EH (cell line): ENCODE results near the gene CCL5.

Experiments used
- DNase-seq: peaks from one replicate; pipeline ENCODE4 v3.0.0-alpha.2; 2015; ENCODE audit warnings: low read depth

CCL5 gene

DNA sequence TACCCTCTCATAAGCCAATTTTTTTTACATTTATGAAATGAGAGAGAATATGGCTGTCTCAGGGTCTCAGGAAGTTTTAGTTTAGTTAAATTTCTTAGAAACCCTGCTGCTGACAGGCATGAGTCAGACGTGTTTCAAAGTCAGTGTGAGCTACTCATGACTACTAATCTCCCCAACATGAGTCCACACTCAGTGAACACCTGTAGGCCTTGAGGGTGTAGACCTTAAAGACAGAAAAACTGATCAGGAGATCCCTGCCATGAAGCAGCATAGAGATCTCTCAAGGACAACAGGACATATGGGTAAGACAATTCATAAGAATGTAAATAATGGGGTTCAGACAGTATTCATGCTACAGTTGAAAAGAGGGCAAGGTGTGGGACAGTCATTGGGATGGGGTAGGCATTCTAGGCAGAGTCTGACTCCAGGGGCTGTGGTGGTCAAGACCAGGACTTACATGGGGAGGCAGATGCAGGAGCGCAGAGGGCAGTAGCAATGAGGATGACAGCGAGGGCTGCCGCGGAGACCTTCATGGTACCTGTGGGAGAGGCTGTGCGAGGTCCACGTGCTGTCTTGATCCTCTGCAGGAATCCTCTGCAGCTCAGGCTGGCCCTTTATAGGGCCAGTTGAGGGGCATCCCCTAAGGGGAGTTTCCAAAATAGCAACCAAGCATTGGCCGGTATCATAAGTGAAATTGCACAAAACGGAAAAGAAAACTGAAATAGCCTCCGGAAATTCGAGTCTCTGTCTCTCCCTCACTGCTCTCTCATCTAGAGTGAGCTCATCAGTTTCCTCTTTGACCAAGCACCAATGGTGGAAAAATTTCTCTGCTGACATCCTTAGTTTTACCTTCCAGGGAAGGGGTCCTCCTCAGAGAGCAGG is at the start of gene CCL5:
TSS of gene CCL5 (minus strand) at position 588 of the 882 bp plus-strand sequence.
- no peak for DNase-seq

DNA sequence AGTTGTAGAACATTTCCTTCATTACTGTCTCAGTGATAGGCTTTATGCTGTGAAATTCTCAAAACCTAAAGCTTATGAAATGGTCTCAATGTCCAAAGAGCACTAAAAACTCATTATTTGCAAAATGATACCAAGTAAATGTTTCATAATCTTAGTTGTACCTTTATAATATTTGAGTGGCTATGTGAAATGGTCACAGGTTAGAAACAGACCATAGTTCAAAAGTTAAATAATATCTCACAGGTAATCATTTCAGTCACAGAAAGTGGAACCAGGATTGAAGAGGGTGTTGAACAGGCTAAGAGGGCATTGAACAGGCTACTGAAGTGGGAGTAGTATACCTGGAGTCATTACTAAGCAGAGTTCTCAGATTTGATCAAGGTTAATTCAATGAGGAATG is 47.6 kb upstream of the CCL5 start:
- no peak for DNase-seq

DNA sequence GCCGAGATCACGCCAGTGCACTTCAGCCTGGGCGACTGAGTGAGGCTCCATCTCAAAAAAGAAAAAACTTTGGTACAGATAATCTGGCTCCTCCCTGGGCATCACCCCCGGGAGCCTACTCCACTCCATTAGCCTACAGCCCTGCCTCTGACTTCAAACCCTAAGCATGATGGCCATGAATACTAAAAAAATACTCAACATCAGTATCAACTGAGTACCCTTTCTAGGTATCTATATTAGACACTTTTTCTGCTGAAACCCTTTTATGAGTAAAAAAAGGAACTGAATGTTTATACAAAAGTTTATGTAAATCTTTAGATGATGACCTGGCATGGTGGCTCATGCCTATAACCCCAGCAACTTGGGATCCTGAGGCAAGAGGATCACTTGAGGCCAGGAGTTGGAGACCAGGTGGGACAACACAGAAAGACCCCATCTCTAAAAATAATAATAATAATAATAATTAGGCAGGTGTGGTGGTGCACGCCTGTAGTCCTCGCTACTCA is 43.5 kb upstream of the CCL5 start:
- no peak for DNase-seq

DNA sequence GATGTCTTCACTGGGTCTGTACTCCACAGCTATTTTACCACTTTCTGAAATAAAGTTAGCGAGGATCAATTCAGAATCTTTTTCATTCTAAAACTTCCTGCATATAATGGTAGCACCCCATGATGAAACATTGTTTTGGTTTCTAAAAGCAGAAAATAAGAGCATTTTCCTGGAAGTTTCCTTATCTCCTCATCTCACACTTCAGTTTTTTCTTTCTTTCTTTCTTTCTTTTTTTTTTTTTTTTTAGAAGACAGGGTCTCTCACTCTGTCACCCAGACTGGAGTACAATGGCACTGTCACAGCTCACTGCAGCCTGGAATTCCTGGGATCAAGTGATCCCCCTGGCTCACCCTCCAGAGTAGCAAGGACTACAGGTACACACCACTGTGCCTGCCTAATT is 40.1 kb upstream of the CCL5 start:
- DNase-seq, result no peak

DNA sequence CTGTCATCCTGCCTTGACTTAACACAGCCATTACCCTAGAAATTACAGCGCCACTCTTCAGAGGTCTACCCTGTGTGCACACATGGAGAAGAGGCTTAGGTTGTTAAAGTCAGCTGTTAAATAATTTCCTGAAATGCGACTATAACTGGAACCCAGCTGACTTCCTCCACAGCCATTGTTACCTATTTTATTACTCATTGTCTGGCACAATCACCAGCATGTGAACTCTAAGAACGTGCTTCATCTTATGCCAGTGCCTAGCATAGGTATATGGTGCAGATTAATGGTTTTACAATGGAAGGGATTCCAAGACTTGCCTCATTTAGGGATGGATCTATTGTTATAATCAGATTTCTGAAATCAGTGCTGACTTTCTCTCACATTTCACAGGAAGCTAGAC is 38.5 kb upstream of the CCL5 start:
- DNase-seq, result no peak

DNA sequence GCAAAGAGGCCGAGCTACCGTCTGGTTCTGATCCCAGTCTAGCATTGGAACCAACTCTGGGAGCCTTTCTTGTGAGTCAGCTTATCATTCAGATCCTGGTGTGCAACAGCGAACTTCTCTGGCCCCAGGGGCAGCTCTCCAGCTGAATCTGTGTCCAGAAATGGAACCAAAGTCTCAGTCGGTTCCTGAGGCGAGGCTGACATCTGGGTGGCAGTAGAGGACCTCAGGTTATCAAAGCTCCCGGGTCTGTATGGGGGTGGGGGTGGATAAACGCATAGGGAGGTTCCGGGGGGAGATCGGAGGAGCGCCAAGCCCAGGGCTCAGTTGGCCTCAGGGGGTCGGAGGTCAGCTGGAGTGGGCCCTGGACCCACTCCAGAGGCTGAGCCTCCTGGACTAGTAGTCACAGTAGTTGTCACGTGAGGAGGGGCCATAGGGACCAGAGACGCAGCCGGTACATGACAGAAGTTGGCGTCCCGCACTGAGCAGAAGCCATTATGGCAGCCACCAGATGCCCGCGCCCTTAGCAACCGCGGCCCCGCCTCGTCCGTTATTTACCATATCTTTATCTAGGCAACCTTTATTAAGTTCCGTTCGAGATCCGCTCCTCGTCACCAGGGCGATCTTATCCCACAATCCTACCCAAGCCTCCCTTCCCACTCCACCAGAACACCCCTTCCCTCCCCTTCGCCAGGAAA is 37.5 kb upstream of the CCL5 start:
- no peak for DNase-seq

DNA sequence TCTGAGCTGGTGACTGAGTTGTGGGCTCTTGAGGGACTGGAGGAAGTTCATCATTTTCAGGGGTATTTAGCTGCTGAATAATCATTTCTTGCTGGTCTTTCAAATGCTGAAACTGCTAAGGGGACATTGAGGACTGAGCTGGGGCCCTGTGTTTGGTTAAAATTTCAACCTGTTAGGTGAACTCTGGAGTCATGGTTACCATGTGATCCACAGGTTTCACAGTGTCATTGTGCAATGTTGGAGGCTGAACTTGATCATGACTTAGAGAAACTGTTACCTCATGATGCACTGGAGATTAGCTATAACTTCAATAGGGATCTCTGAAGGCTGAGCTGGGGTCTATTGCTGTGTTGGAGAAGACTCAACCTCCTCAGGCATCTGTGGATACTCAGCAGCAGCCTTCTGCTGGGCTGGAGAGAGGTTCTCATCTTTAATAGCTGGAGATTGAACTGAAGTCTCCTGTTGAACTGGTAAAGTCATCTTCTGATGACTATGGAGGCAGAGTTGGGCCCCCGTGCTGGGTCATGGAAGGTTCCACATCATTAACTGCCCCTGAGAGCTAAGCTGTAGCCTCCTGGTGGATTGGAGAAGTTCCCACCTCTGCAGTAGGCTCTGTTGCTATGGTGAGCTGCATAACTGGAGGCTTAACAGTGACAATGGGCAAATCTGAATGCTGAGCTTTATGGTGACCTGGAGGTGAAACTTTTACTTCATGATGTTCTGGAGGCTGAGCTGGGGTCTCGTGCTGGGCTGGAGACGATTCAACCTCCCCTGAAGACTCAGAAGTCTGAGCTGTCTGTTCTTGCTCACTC is 35.2 kb upstream of the CCL5 start:
- no peak for DNase-seq

DNA sequence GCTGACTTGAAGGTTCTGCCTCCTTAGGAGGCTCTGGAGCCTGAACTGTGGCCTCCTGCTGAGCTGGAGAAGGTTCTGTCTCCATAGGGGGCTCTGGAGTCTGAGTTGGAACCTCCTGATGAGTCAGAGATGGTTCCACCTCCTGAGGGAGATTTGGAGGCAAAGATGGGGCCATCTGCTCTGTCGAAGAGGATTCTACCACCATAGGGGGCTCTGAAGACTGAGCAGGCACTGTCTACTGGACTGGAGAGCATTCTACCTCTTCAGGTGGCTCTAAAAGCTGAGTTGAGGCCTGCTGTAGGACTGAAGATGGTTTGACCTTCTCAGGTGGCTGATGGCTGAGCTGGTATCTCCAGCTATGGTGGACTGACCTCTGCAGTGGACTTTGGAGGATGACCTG is 34.2 kb upstream of the CCL5 start:
- no peak for DNase-seq

DNA sequence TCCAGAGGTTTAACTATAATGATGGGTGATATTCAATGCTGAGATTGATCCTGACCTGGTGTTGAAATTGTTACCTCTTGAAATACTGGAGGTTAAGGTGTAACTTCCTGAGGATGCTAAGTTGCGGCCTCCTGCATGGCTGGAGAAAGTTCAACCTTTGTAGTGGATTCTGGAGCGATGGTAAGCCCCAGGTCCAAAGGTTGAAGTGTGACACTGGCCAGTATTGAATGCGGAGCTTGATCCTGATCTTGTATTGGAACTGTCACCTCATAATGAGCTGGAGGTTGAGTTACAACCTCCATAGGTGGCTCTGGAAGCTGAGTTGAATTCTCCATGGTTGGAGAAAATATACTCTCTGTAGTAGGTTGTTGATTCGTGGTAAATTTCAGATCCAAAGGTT is 33.4 kb upstream of the CCL5 start:
- no peak for DNase-seq

DNA sequence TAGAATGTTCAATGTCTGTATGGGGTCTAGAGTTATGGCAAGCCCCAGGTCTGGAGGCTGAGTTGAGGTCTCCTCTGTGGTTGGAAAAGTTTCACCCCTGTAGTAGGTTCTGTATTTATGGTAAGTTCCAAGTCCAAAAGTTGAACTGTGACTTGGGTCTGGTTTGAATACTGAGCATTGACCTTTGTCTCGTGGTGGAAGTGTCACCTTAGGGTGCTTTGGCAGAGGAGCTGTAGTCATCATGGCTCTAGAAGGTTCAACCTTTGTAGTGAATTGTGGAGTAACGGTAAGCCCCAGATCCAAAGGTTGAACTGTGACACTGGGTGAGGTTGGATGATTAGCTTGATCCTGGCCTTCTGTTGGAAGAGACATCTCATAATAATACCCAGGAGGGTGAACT is 32.8 kb upstream of the CCL5 start:
- DNase-seq, result no peak

DNA sequence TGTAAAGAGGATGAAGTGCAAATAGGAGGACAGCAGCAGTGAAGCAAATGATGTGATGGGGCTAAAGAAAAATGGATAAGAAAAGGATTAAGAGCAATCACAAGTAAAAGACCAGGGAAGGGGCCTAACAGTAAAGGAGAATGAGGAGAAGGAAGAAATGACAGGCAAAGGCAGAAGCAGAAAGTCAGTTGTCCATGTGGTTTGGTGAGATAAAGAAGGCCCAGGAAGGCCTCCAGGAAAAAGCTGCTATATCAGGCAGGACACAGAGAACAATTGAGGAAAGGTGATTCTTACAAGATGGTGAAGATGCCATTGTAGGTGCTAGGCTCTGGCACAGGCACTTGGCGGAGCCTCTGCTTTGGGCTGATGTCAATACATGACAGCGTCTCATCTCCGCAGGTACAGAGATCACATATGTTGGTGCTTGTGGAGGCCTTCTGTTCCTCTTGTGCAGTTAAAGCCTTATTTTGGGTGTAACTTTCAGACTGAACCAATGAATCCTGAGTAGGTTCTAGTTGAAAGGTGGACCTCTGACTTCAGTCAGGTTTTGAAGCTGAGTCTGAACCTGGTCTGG is 32.3 kb upstream of the CCL5 start:
- no peak for DNase-seq

DNA sequence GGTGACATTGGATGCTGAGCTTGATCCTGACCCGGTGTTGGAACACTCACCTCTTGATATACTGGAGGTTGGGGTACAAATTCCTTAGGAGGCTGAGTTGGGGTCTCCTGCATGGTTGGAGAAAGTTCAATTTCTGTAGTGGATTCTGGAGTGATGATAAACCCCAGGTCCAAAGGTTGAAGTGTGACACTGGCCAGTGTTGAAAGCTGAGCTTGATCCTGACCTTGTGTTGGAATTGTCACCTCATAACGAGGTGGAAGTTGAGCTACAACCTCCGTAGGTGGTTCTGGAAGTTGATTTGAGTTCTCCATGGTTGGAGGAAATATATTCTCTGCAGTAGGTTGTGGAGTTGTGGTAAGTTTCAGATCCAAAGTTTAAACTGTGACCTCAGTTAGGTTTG is 29.2 kb upstream of the CCL5 start:
- no peak for DNase-seq

DNA sequence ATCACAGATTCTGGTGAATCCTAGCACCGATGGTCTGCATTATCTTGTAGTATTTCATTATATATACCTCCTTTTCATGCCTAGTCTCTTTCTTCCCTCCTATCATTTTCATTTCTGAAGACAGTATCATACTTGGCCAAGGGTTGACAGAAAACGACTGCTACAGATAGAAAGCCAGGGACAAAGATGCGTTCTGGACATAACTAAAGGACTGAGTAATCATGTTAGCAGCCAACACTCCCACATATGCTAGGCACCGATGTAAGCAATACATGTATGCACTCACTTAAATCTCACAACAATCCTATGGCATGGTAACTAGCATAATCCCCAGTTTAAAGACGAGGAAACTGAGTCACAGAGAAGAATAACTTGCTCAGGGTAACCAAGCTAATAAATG is 27.5 kb upstream of the CCL5 start:
- DNase-seq, result peak; percentile 36

DNA sequence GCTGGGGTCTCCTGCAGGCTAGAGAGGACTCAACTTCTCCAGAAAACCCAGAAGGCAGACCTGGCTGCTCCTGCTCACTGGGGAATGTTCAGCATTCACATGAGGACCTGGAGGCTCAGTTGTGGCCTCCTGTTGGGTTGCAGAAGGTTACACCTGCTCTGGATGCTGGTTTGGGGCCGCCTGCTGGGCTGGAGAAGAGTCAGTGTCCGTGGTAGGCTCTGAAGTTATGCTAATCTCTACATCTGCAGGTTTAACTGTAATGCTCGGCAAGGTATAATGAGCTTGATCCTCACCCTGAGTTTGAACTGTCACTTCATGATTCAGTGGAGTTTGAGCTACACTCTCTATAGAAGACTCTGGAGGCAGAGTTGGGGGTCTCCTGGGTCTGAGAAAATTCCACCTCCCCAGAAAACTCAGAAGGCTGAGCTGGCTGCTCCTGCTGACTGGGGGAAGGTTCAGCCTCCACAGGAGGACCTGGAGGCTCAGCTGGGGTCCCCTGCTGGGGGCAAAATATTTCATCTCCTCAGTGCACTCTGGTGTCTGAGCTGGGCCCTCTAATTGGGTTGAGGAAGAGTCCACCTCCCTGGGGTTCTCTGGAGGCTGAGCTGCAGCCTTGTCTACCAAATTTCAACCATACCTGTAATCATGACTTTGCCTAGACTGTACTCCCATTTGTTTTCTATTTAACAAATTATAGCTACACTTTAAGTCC is 26.9 kb upstream of the CCL5 start:
- DNase-seq, result no peak

DNA sequence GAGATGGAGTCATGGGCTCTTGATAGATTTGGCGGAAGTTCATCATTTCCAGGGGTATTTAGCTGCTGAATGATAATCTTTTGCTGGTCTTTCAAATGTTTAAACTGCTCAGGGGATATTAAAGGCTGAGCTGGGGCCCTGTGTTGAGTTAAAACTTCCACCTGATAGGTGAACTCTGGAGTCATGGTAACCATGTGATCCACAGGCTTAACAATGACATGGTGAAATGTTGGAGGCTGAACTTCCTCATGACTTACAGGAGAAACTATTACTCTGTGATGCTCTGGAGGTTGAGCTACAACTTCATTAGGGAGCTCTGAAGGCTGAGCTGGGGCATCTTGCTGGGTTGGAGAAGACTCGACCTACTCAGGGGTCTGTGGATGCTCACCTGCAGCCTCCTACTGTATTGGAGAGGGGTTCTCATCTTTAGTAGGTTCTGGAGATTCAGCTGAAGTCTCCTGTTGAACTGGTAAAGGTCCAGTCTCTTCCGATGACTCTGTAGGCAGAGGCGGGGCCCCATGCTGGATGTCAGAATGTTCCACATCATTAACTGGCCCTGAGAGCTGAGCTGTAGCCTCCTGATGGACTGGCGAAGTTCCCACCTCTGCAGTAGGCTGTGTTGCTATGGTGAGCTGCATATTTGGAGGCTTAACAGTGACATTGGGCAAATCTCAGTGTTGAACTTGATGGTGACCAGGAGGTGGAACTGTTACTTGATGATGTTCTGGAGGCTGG is 26.2 kb upstream of the CCL5 start:
- DNase-seq, result peak; percentile 63

DNA sequence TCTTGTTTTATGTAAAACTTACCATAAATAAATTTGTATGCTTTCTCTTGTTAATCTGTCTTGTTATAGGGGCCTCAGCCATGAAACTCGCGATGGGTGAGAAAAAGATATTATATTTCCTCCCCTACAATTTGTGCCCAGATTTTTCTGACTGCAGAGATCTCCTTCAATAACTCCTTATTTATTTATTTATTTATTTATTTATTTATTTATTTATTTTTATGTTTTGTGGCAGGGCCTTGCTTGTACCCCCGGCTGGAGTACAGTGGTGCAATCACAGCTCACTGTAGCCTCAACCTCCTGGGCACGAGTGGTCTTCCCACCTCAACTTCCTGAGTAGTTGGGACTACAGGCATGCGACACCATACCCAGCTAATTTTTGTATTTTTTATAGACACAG is 23.3 kb upstream of the CCL5 start:
- no peak for DNase-seq

DNA sequence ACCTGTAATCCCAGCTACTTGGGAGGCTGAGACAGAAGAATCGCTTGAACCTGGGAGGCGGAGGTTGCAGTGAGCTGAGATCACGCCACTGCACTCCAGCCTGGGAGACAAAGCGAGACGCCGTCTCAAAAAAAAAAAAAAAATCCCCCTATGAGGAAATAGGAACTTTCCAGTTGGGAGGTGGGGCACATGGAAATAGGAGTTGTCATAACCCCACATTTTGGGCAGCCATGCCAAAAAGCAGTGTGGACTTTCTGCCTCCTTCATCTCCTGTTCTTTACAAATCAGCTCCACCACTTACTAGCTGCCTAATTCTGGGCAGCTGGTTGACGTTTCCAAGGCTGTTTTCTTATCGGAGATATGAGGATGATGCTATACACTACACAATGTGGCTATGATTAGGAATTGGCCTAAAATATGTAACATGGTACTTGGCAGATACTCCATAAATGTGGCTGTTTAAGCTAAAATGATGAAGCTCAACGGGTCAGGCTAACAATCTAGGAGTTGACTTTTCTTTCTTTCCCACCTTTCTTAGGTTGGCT is 21.5 kb upstream of the CCL5 start:
- no peak for DNase-seq

DNA sequence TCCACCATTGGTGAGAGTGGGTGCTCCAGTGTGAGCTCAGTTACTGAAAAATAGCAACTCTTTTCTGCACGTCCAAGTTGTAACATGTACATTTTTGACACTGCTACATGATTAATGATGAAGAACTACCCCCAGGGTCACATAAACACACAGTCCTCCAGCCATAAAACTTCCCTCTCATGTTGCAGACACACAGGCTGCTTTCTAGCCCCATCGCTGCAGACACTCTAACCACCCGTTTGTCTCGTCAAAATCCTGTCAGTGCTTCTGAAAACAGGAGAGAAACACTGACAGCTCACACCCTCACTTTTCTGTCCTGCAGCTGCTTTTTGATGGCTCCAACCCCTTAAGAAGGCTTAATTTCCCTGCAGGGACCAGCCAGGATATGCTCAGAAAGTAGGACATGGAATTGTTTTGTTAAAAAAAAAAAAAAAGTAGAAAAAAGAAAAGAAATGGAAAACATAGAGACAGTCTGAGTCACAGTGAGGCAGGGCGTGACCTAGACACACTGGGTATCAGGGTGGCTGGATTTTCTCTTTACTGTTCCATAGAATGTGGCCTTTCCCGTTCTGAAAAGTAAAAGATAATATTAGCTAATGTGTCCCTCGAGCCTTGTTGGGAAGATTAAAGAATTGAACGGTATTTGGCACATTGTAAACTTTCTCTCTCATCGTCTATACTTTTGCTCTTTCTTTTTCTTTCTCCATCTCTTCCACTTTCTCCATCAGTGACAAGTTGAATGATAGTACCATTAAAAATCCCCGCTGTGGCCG is 20.7 kb upstream of the CCL5 start:
- no peak for DNase-seq

DNA sequence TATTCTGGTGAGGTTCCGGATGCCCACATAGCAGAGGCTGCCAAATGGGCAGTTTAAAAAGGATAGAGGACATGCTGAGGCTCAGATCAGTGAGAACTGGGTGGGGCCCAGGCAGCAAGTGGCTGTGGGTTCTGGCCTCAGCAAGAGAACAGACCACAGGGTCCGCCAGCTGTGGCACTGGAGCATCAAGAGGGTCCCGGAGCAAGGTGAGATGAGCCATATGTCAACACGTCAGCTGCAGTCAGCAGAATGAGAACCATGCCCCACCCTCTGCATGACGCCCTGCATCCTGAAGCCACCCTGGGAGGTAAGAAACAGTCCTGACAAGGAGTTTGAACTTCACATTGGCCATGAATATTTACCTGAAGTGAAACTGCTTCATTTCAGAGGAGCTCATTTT is 20.1 kb upstream of the CCL5 start:
- no peak for DNase-seq
